ENCODE results near the gene CUL5.

The CUL5 gene

DNA sequence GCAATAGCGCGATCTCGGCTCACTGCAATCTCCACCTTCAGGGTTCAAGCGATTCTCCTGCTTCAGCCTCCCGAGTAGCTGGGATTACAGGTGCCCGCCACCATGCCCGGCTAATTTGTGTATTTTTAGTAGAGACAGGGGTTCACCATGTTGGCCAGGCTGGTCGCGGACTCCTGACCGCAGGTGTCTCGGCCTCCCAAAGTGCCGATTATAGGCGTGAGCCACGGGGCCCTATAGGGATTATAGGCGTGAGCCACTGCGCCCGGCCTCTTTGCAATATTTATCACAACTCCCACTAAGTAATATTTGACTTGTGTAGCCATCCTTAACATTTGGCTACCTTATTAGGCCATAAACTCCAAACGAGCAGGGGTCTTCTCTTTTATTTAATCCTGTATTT lies 879 bp upstream of the CUL5 start:
- Histone ChIP-seq H3K36me3 (ENCODE audit: control insufficient read depth in 2 of 2, insufficient read depth in 1 of 2, low read length in 2 of 2) (peaks cover 0 to 2% of the 10 kb centered on the region in 2 experiments; a peak in 1 of 3 replicates), H3K4me3 (ENCODE audit: low read depth, low read length) (no peak overlapping the region), H3K4me1 (ENCODE audit: control insufficient read depth, insufficient read depth, low read length) (no peaks in the 10 kb centered on the region), H3K27ac (ENCODE audit: extremely low read depth, low read depth, low read length) (no peak overlapping the region), H3K9me3 (ENCODE audit: control insufficient read depth, insufficient read depth, low read depth, low read length) (no peaks in the 10 kb centered on the region)
- ChIA-PET CTCF (interaction anchor here (0.6 to 2.8 kb wide), 6 partner anchors 9 to 723 kb away, joined by 3 to 31 read pairs (median 6); no protein-coding TSS in a partner anchor), POLR2A (no interaction called here)
- no peak for TF ChIP-seq BCL11A (tag by site-specific recombination; IDR thresholded peaks at IDR 0.05; ENCODE audit: low read depth)
- no peak for TF ChIP-seq GLIS2 (tag by site-specific recombination; IDR thresholded peaks at IDR 0.05)
- no peak for TF ChIP-seq ZNF426 (tag by site-specific recombination; IDR thresholded peaks at IDR 0.05)
- no peak for TF ChIP-seq REPIN1 (tag by site-specific recombination; IDR thresholded peaks at IDR 0.05; ENCODE audit: low read depth)
- TF ChIP-seq ZNF544 (tag by site-specific recombination; IDR thresholded peaks at IDR 0.05) = no peak
- no peak for TF ChIP-seq ZFP3 (tag by site-specific recombination; IDR thresholded peaks at IDR 0.05; ENCODE audit: low read depth)
- TF ChIP-seq ZSCAN23 (tag by site-specific recombination; IDR thresholded peaks at IDR 0.05) = no peak
- TF ChIP-seq ZNF561 (tag by site-specific recombination; IDR thresholded peaks at IDR 0.05; ENCODE audit: borderline replicate concordance) = no peak
- no peak for TF ChIP-seq ZNF354C (tag by site-specific recombination; IDR thresholded peaks at IDR 0.05; ENCODE audit: borderline replicate concordance, low read depth)
- TF ChIP-seq YY1 (tag by site-specific recombination; IDR thresholded peaks at IDR 0.05) = no peak
- no peak for TF ChIP-seq MZF1 (tag by site-specific recombination; IDR thresholded peaks at IDR 0.05; ENCODE audit: borderline replicate concordance)
- TF ChIP-seq, protein P1, sequence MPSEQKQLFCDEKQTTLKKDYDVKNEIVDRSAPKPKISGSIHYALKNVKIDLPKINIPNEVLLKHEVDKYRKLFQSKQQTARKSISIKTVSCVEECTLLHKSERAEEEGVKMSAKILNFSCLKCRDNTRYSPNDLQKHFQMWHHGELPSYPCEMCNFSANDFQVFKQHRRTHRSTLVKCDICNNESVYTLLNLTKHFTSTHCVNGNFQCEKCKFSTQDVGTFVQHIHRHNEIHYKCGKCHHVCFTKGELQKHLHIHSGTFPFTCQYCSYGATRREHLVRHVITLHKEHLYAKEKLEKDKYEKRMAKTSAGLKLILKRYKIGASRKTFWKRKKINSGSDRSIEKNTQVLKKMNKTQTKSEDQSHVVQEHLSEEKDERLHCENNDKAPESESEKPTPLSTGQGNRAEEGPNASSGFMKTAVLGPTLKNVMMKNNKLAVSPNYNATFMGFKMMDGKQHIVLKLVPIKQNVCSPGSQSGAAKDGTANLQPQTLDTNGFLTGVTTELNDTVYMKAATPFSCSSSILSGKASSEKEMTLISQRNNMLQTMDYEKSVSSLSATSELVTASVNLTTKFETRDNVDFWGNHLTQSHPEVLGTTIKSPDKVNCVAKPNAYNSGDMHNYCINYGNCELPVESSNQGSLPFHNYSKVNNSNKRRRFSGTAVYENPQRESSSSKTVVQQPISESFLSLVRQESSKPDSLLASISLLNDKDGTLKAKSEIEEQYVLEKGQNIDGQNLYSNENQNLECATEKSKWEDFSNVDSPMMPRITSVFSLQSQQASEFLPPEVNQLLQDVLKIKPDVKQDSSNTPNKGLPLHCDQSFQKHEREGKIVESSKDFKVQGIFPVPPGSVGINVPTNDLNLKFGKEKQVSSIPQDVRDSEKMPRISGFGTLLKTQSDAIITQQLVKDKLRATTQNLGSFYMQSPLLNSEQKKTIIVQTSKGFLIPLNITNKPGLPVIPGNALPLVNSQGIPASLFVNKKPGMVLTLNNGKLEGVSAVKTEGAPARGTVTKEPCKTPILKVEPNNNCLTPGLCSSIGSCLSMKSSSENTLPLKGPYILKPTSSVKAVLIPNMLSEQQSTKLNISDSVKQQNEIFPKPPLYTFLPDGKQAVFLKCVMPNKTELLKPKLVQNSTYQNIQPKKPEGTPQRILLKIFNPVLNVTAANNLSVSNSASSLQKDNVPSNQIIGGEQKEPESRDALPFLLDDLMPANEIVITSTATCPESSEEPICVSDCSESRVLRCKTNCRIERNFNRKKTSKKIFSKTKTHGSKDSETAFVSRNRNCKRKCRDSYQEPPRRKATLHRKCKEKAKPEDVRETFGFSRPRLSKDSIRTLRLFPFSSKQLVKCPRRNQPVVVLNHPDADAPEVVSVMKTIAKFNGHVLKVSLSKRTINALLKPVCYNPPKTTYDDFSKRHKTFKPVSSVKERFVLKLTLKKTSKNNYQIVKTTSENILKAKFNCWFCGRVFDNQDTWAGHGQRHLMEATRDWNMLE (tag by site-specific recombination; conservative IDR thresholded peaks at IDR 0.05; ENCODE audit: low read depth) = no peak
- TF ChIP-seq, protein P2, sequence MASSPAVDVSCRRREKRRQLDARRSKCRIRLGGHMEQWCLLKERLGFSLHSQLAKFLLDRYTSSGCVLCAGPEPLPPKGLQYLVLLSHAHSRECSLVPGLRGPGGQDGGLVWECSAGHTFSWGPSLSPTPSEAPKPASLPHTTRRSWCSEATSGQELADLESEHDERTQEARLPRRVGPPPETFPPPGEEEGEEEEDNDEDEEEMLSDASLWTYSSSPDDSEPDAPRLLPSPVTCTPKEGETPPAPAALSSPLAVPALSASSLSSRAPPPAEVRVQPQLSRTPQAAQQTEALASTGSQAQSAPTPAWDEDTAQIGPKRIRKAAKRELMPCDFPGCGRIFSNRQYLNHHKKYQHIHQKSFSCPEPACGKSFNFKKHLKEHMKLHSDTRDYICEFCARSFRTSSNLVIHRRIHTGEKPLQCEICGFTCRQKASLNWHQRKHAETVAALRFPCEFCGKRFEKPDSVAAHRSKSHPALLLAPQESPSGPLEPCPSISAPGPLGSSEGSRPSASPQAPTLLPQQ (tag by site-specific recombination; IDR thresholded peaks at IDR 0.05) = no peak
- no peak for TF ChIP-seq KLF1 (tag by site-specific recombination; IDR thresholded peaks at IDR 0.05)

DNA sequence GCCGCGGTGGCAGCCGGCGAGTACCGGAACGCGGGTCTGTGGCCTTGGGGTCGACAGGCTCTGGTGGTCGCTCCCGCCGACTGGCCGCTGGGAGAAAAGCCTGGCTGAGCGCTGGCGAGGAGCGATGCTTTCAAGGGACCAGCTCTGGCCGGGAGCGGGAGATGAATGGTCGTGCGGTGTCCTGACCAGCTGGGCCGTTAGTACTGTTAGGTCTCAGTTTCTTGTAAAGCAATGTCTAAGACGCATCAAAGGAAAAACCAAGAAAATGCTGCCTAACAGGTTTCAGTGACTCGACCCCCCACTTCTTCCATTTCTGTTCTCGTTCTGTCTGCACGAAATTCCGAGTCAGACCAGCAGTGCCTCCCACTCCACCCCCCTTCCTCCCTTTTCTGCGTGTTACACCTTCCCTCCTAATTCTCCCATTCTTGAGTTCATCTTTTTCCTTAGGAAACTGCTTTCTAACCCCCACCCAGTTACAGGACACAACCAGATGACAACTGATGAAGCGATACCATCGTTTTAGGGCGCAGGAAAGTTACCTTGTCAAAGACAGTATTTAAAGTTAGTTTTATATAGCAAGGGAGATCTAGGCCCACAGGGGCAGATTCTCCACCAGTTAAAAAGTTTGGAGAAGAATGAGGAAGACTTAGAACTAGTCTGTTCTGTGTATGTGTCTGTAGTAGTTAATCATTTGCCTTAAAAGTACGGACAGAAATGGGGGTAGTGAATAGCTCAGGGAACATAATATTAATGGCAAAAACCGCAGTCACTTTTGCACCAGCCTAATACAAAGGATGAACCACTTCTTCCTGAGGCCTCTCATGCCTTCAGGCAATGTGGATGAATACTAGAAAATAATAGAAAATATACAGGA lies 1.0 kb downstream of the CUL5 start:
- ChIA-PET CTCF (interaction anchor here (0.5 to 2.8 kb wide), 14 partner anchors 8 to 1717 kb away, joined by 3 to 31 read pairs (median 4); partner anchors contain the start of gene DDX10), POLR2A (interaction anchor here (0.6 kb wide), 1 partner anchor 60 kb away, joined by 3 read pairs; no protein-coding TSS in a partner anchor)
- Histone ChIP-seq H3K4me3 (ENCODE audit: low read depth, low read length) (peak overlapping the region; percentile 90), H3K36me3 (ENCODE audit: control insufficient read depth in 2 of 2, insufficient read depth in 1 of 2, low read length in 2 of 2) (peaks cover 0 to 2% of the 10 kb centered on the region in 2 experiments; a peak in 1 of 3 replicates), H3K4me1 (ENCODE audit: control insufficient read depth, insufficient read depth, low read length) (no peaks in the 10 kb centered on the region), H3K9me3 (ENCODE audit: control insufficient read depth, insufficient read depth, low read depth, low read length) (no peaks in the 10 kb centered on the region), H3K27ac (ENCODE audit: extremely low read depth, low read depth, low read length) (peak overlapping the region; percentile 93)
- TF ChIP-seq ZBTB17 (tag by site-specific recombination; IDR thresholded peaks at IDR 0.05) = 0 out of 2 replicates have a peak, but pooled peaks have one; percentile 2
- no peak for TF ChIP-seq ZNF792 (tag by site-specific recombination; IDR thresholded peaks at IDR 0.05)
- TF ChIP-seq, protein P1 (tag by site-specific recombination; conservative IDR thresholded peaks at IDR 0.05; ENCODE audit: low read depth) = no peak
- peak; percentile 50; the same call in 1 of the 2 replicates for TF ChIP-seq ZFHX2 (tag by site-specific recombination; conservative IDR thresholded peaks at IDR 0.05)
- TF ChIP-seq ZNF600 (tag by site-specific recombination; IDR thresholded peaks at IDR 0.05) = peak; percentile 64
- TF ChIP-seq EGR2 (tag by site-specific recombination; IDR thresholded peaks at IDR 0.05; ENCODE audit: low read depth) = peak; percentile 75
- TF ChIP-seq YY1 (tag by site-specific recombination; IDR thresholded peaks at IDR 0.05) = 0 out of 2 replicates have a peak, but pooled peaks have one; percentile 3
- 0 out of 2 replicates have a peak, but pooled peaks have one; percentile 26 for TF ChIP-seq WT1 (tag by site-specific recombination; IDR thresholded peaks at IDR 0.05)
- TF ChIP-seq PRDM1 (tag by site-specific recombination; IDR thresholded peaks at IDR 0.05) = 0 out of 2 replicates have a peak, but pooled peaks have one; percentile 44

Data from HEK293 (cell line).